K562 (cell line): ENCODE data around the gene PLCD1. TPM values are rescaled to one million over a fixed set of nuclear protein-coding genes. Genes with fewer than 3 reads are reported as not detected.
A peak's percentile ranks its signal among the peaks of the same experiment; 100 is the strongest.

Experiments used
- ATAC-seq: fragments of 200-7000 bp; cut with Tn5 transposase; 3 replicates; pipeline ENCODE4 v1.9.1; 2020; ENCODE audit warnings: moderate library complexity
- BruUV-seq: library from RNA; stranded (reverse); fragments of 400-500 nt; replicated peaks from 2 replicates; lab custom pipeline; 2021; lab: Mats Ljungman, UMichigan
- CTCF ChIA-PET: fragments of 300-600 bp; formaldehyde crosslinking; extraction: SDS; loops from one replicate; lab custom pipeline; 2021; ENCODE audit warnings: low intra/inter-chr PET ratio; lab: Yijun Ruan, JAX
- POLR2A ChIA-PET: fragments of 300-600, 350-650 bp; sonication (Branson Sonifier 250); formaldehyde crosslinking; extraction: SDS; loops from one replicate; lab custom pipeline; 2021; ENCODE audit warnings: antibody characterized with exemption, inconsistent platforms; lab: Yijun Ruan, JAX
- DNase-seq, 4 experiments: peaks; one replicate each; pipeline versions ENCODE4 v3.0.0 to v3.0.0-alpha.2; 2011 to 2018; ENCODE audit warnings: low spot score in 3 of 4, mixed read lengths in 3 of 4; ENCODE audit errors: extremely low read depth in 1 of 4
- FAIRE-seq: peaks from 2 replicates; lab custom pipeline; 2011; peaks lifted over from hg19 to GRCh38; lab: Jason Lieb, UNC
- H2AFZ ChIP-seq: 2 replicates; pipeline ENCODE4 v1.6.0; 2011; ENCODE audit warnings: low read depth, low read length, control low read depth, inconsistent platforms
- H3K27ac ChIP-seq: fragments of 200-600 bp; 3 replicates; pipeline ENCODE4 v1.8.0; 2011; ENCODE audit warnings: low read depth, mild to moderate bottlenecking, control low read depth, inconsistent platforms, low read length, moderate library complexity, mixed read lengths; ENCODE audit errors: extremely low read depth
- H3K27me3 ChIP-seq, 2 experiments: fragments of 300-600 bp in 1 of 2; 2 replicates in 1 of 2; 3 replicates in 1 of 2; pipeline versions ENCODE4 v1.6.0 to v1.8.0; 2011; ENCODE audit warnings: inconsistent platforms in 2 of 2, low read length in 2 of 2, mild to moderate bottlenecking in 1 of 2, mixed read lengths in 1 of 2, moderate library complexity in 1 of 2; ENCODE audit not compliant: control insufficient read depth in 2 of 2, insufficient read depth in 2 of 2
- H3K36me3 ChIP-seq: fragments of 300-600 bp; 3 replicates; pipeline ENCODE4 v1.8.0; 2011; ENCODE audit warnings: mild to moderate bottlenecking, low read length, inconsistent platforms; ENCODE audit not compliant: control insufficient read depth, insufficient read depth
- H3K4me1 ChIP-seq, 2 experiments: fragments of 200-600 bp in 1 of 2; replicated peaks in 1 of 2; 2 replicates in 1 of 2; 3 replicates in 1 of 2; pipeline versions ENCODE4 v1.5.1 to v1.8.0; 2011; ENCODE audit warnings: inconsistent platforms in 2 of 2, low read length in 2 of 2, mild to moderate bottlenecking in 1 of 2, mixed read lengths in 1 of 2, moderate library complexity in 1 of 2; ENCODE audit not compliant: control insufficient read depth in 2 of 2, insufficient read depth in 2 of 2
- H3K4me2 ChIP-seq: 2 replicates; pipeline ENCODE4 v1.6.1; 2011; ENCODE audit warnings: low read length, control low read depth, inconsistent platforms, mixed read lengths; ENCODE audit not compliant: insufficient read depth
- H3K4me3 ChIP-seq: fragments of 200-600 bp; sonication (generic), shearing (Covaris generic); 2 replicates; pipeline ENCODE4 v1.5.1; 2016; ENCODE audit warnings: control low read depth, inconsistent platforms
- H3K79me2 ChIP-seq: fragments of 200-600 bp; 3 replicates; pipeline ENCODE4 v1.8.0; 2011; ENCODE audit warnings: low read length, inconsistent platforms; ENCODE audit not compliant: control insufficient read depth, insufficient read depth
- H3K9ac ChIP-seq, 2 experiments: 2 replicates each; pipeline versions ENCODE4 v1.6.0 to v1.6.1; 2011; ENCODE audit warnings: low read depth in 2 of 2, low read length in 2 of 2, control low read depth in 1 of 2, inconsistent platforms in 1 of 2, mild to moderate bottlenecking in 1 of 2, mixed read lengths in 1 of 2; ENCODE audit not compliant: insufficient read depth in 1 of 2
- H3K9me1 ChIP-seq: one replicate; pipeline ENCODE4 v1.6.0; 2011; ENCODE audit warnings: inconsistent platforms, mild to moderate bottlenecking, low read length, moderate library complexity; ENCODE audit not compliant: control insufficient read depth, insufficient read depth
- H3K9me3 ChIP-seq: replicated peaks from 2 replicates; pipeline ENCODE4 v1.5.1; 2011; ENCODE audit warnings: low read depth, low read length, inconsistent platforms; ENCODE audit not compliant: control insufficient read depth, insufficient read depth
- H4K20me1 ChIP-seq: replicated peaks from 2 replicates; pipeline ENCODE4 v1.6.1; 2011; ENCODE audit warnings: low read length, inconsistent platforms, mixed read lengths; ENCODE audit not compliant: control insufficient read depth, insufficient read depth
- CXXC5 ChIP-seq: fragments of 250-450 bp; sonication (Bioruptor Pico); IDR thresholded peaks from 2 replicates; pipeline ENCODE4 v1.8.0; 2022; ENCODE audit warnings: inconsistent platforms, mild to moderate bottlenecking, moderate library complexity
- HNRNPH1 ChIP-seq: fragments of 200-400 bp; formaldehyde crosslinking; optimal IDR thresholded peaks from 2 replicates; pipeline ENCODE3; 2017; ENCODE audit warnings: low read depth, mild to moderate bottlenecking, low read length, moderate library complexity
- KLF13 ChIP-seq: fragments of 450-650 bp; IDR thresholded peaks from 2 replicates; pipeline ENCODE4 v1.6.1; 2016; ENCODE audit warnings: missing genetic modification characterization, low read depth, mild to moderate bottlenecking, missing compliant biosample characterization, moderate library complexity, borderline replicate concordance
- MAZ ChIP-seq, 2 experiments: fragments of 450-650 bp in 1 of 2; sonication (generic) in 1 of 2; formaldehyde crosslinking; IDR thresholded peaks in 1 of 2; conservative IDR thresholded peaks in 1 of 2; 2 replicates each; pipeline versions ENCODE4 v1.4.0 to v1.5.0; 2020; ENCODE audit warnings: mild to moderate bottlenecking in 1 of 2, missing genetic modification reagents in 1 of 2
- MYBL2 ChIP-seq, 2 experiments: fragments of 450-650 bp in 1 of 2; sonication (generic) in 1 of 2; formaldehyde crosslinking in 1 of 2; IDR thresholded peaks; 2 replicates each; pipeline versions ENCODE4 v1.6.1 to v1.8.1; 2017 to 2022; ENCODE audit warnings: borderline replicate concordance in 1 of 2, inconsistent platforms in 1 of 2, low read depth in 1 of 2, mild to moderate bottlenecking in 1 of 2, missing genetic modification reagents in 1 of 2, moderate library complexity in 1 of 2
- PKNOX1 ChIP-seq: fragments of 450-650 bp; IDR thresholded peaks from 2 replicates; pipeline ENCODE4 v1.6.1; 2016
- ZNF134 ChIP-seq: fragments of 250-450 bp; sonication (Bioruptor Pico); conservative IDR thresholded peaks from 2 replicates; pipeline ENCODE4 v1.4.0; 2020
- WGBS: fragments of 100-300 bp; shearing (Covaris generic); methylation state at CpG from one replicate; pipeline ENCODE4 v1.1.6; 2016; ENCODE audit warnings: low coverage, mixed read lengths; ENCODE audit not compliant: insufficient coverage; ENCODE audit errors: missing lambda C conversion rate; 5-methylcytosine and 5-hydroxymethylcytosine counted together
- in situ Hi-C: fragments of 300-500 bp; cut with MboI; formaldehyde crosslinking; loops from 4 replicates; pipeline ENCODE4 v1.15.0; 2018; ENCODE audit warnings: inconsistent platforms, mixed read lengths
- intact Hi-C: fragments of 100-400 bp; cut with micrococcal nuclease; formaldehyde crosslinking; loops from 2 replicates; pipeline ENCODE4 v1.14.2; 2022
- polyA plus RNA-seq, 8 experiments: library from polyadenylated mRNA; depleted of rRNA in 4 of 8; stranded (reverse) in 5 of 8; unstranded in 3 of 8; fragments of >200 nt; fragmentation: Nextera tagmentation in 2 of 8; fragmentation: Illumina TruSeq in 1 of 8; extraction: Ambion mirVana in 2 of 8; extraction: Trizol in 1 of 8; gene quantifications; 2 replicates each; pipeline versions ENCODE4 v1.2.1 to v1.2.3, GENCODE V29; 2011 to 2014; ENCODE audit warnings: inconsistent platforms in 1 of 8, missing spikeins in 1 of 8
- total RNA-seq, 7 experiments: library from RNA; depleted of rRNA in 6 of 7; stranded (reverse); fragments of >200 nt in 6 of 7; fragmentation: Illumina TruSeq in 2 of 7; extraction: Trizol in 2 of 7; gene quantifications; 2 replicates each; pipeline versions ENCODE4 v1.2.1 to v1.2.3, GENCODE V29; 2011 to 2021; ENCODE audit warnings: low replicate concordance in 1 of 7
- TF ChIP-seq, protein P1 (sequence below): fragments of 250-450 bp; sonication (Bioruptor Pico); IDR thresholded peaks from 2 replicates; pipeline ENCODE4 v1.8.0; 2021; ENCODE audit warnings: moderate library complexity, mild to moderate bottlenecking, inconsistent platforms

Gene PLCD1
- total and polyA plus RNA-seq, 9 of the 15 experiments (the other 6 are each of a cell fraction or from before 2014, with no cell fraction given): 5.4 to 209 (median 116) TPM

DNA sequence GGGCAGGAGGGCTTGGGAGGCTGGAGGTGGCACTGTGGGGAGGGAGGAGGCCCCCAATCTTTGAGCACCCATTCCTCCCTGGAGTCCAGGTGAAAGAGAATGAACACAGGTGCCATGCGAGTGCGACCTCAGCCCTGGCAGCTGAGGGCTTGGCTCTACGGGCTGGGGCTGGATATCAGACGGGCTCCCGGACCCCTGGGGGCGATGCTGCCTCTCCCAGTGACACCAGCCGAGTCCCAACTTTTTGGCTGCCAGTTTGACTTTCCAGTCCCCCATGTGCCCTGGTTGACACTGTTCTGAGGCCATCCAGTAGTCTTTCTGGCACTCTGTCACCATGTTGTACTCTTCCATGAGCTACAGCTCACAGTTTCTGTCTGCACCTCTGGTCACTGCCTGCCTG lies 37.6 kb downstream of the PLCD1 start:
- H3K79me2 ChIP-seq: peaks cover 22% of the 10 kb centered on the region
- no peaks in the 10 kb centered on the region for H4K20me1 ChIP-seq
- TF ChIP-seq HNRNPH1 (no peak), MAZ (CRISPR knock-in tag; conservative IDR thresholded peaks at IDR 0.05 in 1 of 2, IDR thresholded peaks at IDR 0.05 in 1 of 2) (0 out of 4 replicates have a peak, but pooled peaks of 1 of the 2 experiments have one; percentile 16), CXXC5 (CRISPR knock-in tag) (0 out of 2 replicates have a peak, but pooled peaks have one; percentile 1)
- TF ChIP-seq, all 486 proteins: peak for 2
- Histone ChIP-seq H3K4me2 (peak overlapping the region; percentile 86; the same call in 1 of the 2 replicates), H3K4me1 (peaks cover 59 to 65% of the 10 kb centered on the region in 2 experiments), H3K9ac (peak overlapping the region; percentile 11 to 80; a peak in 2 of 4 replicates), H3K27me3 (no peaks in the 10 kb centered on the region), H3K9me1 (peaks cover 5% of the 10 kb centered on the region), H3K4me3 (no peak overlapping the region), H2AFZ (peak overlapping the region; percentile 97), H3K27ac (peak overlapping the region; percentile 47; the same call in 2 of the 3 replicates), H3K36me3 (peaks cover 18% of the 10 kb centered on the region), H3K9me3 (no peaks in the 10 kb centered on the region)
- intact Hi-C loops (no loop called here), in situ Hi-C loops (no loop called here)
- DNase-seq (no peak), FAIRE-seq (no peak), ATAC-seq (no peak)
- ChIA-PET POLR2A (interaction anchor here (0.7 to 1.3 kb wide), 3 partner anchors 10 to 127 kb away, joined by 3 to 5 read pairs (median 4); no protein-coding TSS in a partner anchor), CTCF (no interaction called here)
- 89% methylated on average over 7 of the region's 7 CpGs for WGBS
- BruUV-seq: no TSS peak

GRCh38 chr3:37991109-37991508 lies 38.3 kb downstream of the PLCD1 start:
- ChIA-PET POLR2A (interaction anchor here (1.9 kb wide), 1 partner anchor 16 kb away, joined by 5 read pairs; no protein-coding TSS in a partner anchor), CTCF (no interaction called here)
- H3K4me3 ChIP-seq: no peak overlapping the region
- in situ Hi-C loops: no loop called here
- peak overlapping the region; percentile 47; the same call in 1 of the 2 replicates for H2AFZ ChIP-seq
- WGBS: 60% methylated on average over 5 of the region's 6 CpGs
- H3K27me3 ChIP-seq: no peaks in the 10 kb centered on the region
- no peaks in the 10 kb centered on the region for H4K20me1 ChIP-seq
- H3K27ac ChIP-seq: no peak overlapping the region
- no peaks in the 10 kb centered on the region for H3K9me1 ChIP-seq
- no TSS peak for BruUV-seq
- ATAC-seq: no peak
- no peak overlapping the region for H3K4me2 ChIP-seq
- peaks cover 59 to 73% of the 10 kb centered on the region in 2 experiments for H3K4me1 ChIP-seq
- peaks cover 19% of the 10 kb centered on the region for H3K79me2 ChIP-seq
- no peak for DNase-seq
- H3K36me3 ChIP-seq: peaks cover 11% of the 10 kb centered on the region
- intact Hi-C loops: no loop called here
- no peaks in the 10 kb centered on the region for H3K9me3 ChIP-seq
- H3K9ac ChIP-seq: 0 out of 4 replicates have a peak overlapping the region, but pooled peaks of 1 of the 2 experiments have one; percentile 7
- no peak for FAIRE-seq
- TF ChIP-seq PKNOX1: no peak
- no peak for TF ChIP-seq MYBL2 (IDR thresholded peaks at IDR 0.05; ENCODE audit: low read depth)
- TF ChIP-seq MYBL2 (CRISPR knock-in tag; IDR thresholded peaks at IDR 0.05; ENCODE audit: borderline replicate concordance): no peak
- TF ChIP-seq, protein P1, sequence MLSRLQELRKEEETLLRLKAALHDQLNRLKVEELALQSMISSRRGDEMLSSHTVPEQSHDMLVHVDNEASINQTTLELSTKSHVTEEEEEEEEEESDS (CRISPR knock-in tag): no peak
- no peak for TF ChIP-seq KLF13 (tag)
- no peak for TF ChIP-seq ZNF134 (CRISPR knock-in tag)
